ENCODE results near the gene DUSP14. TPM values are rescaled to one million over a fixed set of nuclear protein-coding genes. Genes with fewer than 3 reads are reported as not detected.

The DUSP14 gene
- total RNA-seq, 1 donor from 2014 or later = 19.9 TPM

- Histone ChIP-seq H3K4me1 (no peaks in the 10 kb centered on the region), H3K27me3 (no peaks in the 10 kb centered on the region), H3K4me3 (no peak overlapping the region), H3K9me3 (no peaks in the 10 kb centered on the region), H3K27ac (no peak overlapping the region), H3K36me3 (peaks cover 0 to 48% of the 10 kb centered on the region in 2 donors)
- intact Hi-C loops (cut with DNase I) = no loop called here
- TF ChIP-seq POLR2AphosphoS5 (IDR thresholded peaks at IDR 0.05; ENCODE audit: insufficient read depth in 1 of 2, low read depth in 1 of 2) (no peak), CTCF (IDR thresholded peaks at IDR 0.05) (no peak), POLR2A (IDR thresholded peaks at IDR 0.05) (no peak)
- no peak for DNase-seq (ENCODE audit: extremely low spot score in 2 of 2)
Measured at GRCh38 chr17:37520174-37520573, 30.5 kb downstream of the DUSP14 start.

- H3K36me3 ChIP-seq = peaks cover 0 to 44% of the 10 kb centered on the region in 2 donors
Measured at GRCh38 chr17:37521821-37522220, 32.1 kb downstream of the DUSP14 start.

GRCh38 chr17:37523715-37524219, 34.1 kb downstream of the DUSP14 start:
- H3K4me1 ChIP-seq = no peaks in the 10 kb centered on the region
- peaks cover 0 to 33% of the 10 kb centered on the region in 2 donors for H3K36me3 ChIP-seq
- H3K27me3 ChIP-seq = no peaks in the 10 kb centered on the region
- intact Hi-C loops (cut with DNase I) = no loop called here
- no peaks in the 10 kb centered on the region for H3K9me3 ChIP-seq
- TF ChIP-seq CTCF (IDR thresholded peaks at IDR 0.05) (no peak), POLR2A (IDR thresholded peaks at IDR 0.05) (no peak), POLR2AphosphoS5 (IDR thresholded peaks at IDR 0.05; ENCODE audit: insufficient read depth in 1 of 2, low read depth in 1 of 2) (no peak)
- no peak for DNase-seq (ENCODE audit: extremely low spot score in 2 of 2)
- H3K27ac ChIP-seq = no peak overlapping the region
- no peak overlapping the region for H3K4me3 ChIP-seq

More at GRCh38 chr17:37521821-37522220, 32.1 kb downstream of the DUSP14 start:
- Histone ChIP-seq H3K4me1 (no peaks in the 10 kb centered on the region), H3K27ac (no peak overlapping the region), H3K27me3 (no peaks in the 10 kb centered on the region), H3K4me3 (no peak overlapping the region), H3K9me3 (no peaks in the 10 kb centered on the region)
- DNase-seq (ENCODE audit: extremely low spot score in 2 of 2) = no peak
- intact Hi-C loops (cut with DNase I) = no loop called here
- no peak for TF ChIP-seq POLR2A (IDR thresholded peaks at IDR 0.05)
- TF ChIP-seq CTCF (IDR thresholded peaks at IDR 0.05) = no peak
- TF ChIP-seq POLR2AphosphoS5 (IDR thresholded peaks at IDR 0.05; ENCODE audit: insufficient read depth in 1 of 2, low read depth in 1 of 2) = no peak

- Histone ChIP-seq H3K4me1 (no peaks in the 10 kb centered on the region), H3K4me3 (no peak overlapping the region), H3K27ac (no peak overlapping the region), H3K36me3 (peaks cover 5 to 51% of the 10 kb centered on the region in 2 donors), H3K9me3 (no peaks in the 10 kb centered on the region), H3K27me3 (no peaks in the 10 kb centered on the region)
- no peak for DNase-seq (ENCODE audit: extremely low spot score in 2 of 2)
- TF ChIP-seq POLR2A (IDR thresholded peaks at IDR 0.05) = no peak
- TF ChIP-seq POLR2AphosphoS5 (IDR thresholded peaks at IDR 0.05; ENCODE audit: insufficient read depth in 1 of 2, low read depth in 1 of 2) = no peak
- peak; percentile 20 to 24 (median 21) for TF ChIP-seq CTCF (IDR thresholded peaks at IDR 0.05)
- intact Hi-C loops (cut with DNase I) = no loop called here
Measured at GRCh38 chr17:37527249-37527851, 37.7 kb downstream of the DUSP14 start.

GRCh38 chr17:37530420-37530819, 40.7 kb downstream of the DUSP14 start:
- no peak overlapping the region for H3K27ac ChIP-seq
- H3K4me1 ChIP-seq = no peaks in the 10 kb centered on the region
- H3K27me3 ChIP-seq = no peaks in the 10 kb centered on the region
- intact Hi-C loops (cut with DNase I) = no loop called here
- H3K9me3 ChIP-seq = no peaks in the 10 kb centered on the region
- TF ChIP-seq CTCF (IDR thresholded peaks at IDR 0.05) (no peak), POLR2A (IDR thresholded peaks at IDR 0.05) (no peak), POLR2AphosphoS5 (IDR thresholded peaks at IDR 0.05; ENCODE audit: insufficient read depth in 1 of 2, low read depth in 1 of 2) (no peak)
- peaks cover 5 to 48% of the 10 kb centered on the region in 2 donors for H3K36me3 ChIP-seq
- H3K4me3 ChIP-seq = no peak overlapping the region
- no peak for DNase-seq (ENCODE audit: extremely low spot score in 2 of 2)

All from vagina (tissue), 2 donors.